Ascending aorta (tissue), 2 donors: ENCODE data around the gene PF4V1. TPM values are rescaled to one million over a fixed set of nuclear protein-coding genes. Genes with fewer than 3 reads are reported as not detected.

Experiments
- DNase-seq, 2 donors: peaks; one replicate each; pipeline ENCODE4 v3.0.0-alpha.2; 2019; ENCODE audit warnings: low spot score in 2 of 2
- H3K27ac ChIP-seq, 2 donors: fragments of 200-600 bp; sonication (generic); one replicate each; pipeline ENCODE4 v1.5.1; 2016 to 2017; ENCODE audit warnings: mild to moderate bottlenecking in 1 of 2
- H3K27me3 ChIP-seq: fragments of 200-600 bp; sonication (generic); one replicate; pipeline ENCODE4 v1.5.1; 2017
- H3K36me3 ChIP-seq, 2 donors: fragments of 200-600 bp; sonication (generic); one replicate each; pipeline ENCODE4 v1.5.1; 2016
- H3K4me1 ChIP-seq, 2 donors: fragments of 200-600 bp; sonication (generic); one replicate each; pipeline ENCODE4 v1.5.1; 2016 to 2017; ENCODE audit warnings: mild to moderate bottlenecking in 1 of 2
- H3K4me3 ChIP-seq, 2 donors: fragments of 200-600 bp; sonication (generic); one replicate each; pipeline ENCODE4 v1.5.1; 2016 to 2017; ENCODE audit warnings: mild to moderate bottlenecking in 1 of 2
- H3K9me3 ChIP-seq, 2 donors: fragments of 200-600 bp; sonication (generic); one replicate each; pipeline ENCODE4 v1.5.1; 2016
- CTCF ChIP-seq, 3 experiments: fragments of 200-600 bp in 2 of 3; fragments of 450-650 bp in 1 of 3; sonication (generic) in 2 of 3; IDR thresholded peaks; one replicate each; pipeline ENCODE4 v1.5.1; 2016 to 2019; ENCODE audit warnings: antibody characterized with exemption in 3 of 3, mild to moderate bottlenecking in 1 of 3, moderate library complexity in 1 of 3
- intact Hi-C: fragments of 100-400 bp; cut with DNase I; formaldehyde crosslinking; loops from one replicate; pipeline ENCODE4 v1.15.1; 2023
- total RNA-seq: library from RNA; depleted of rRNA; stranded (reverse); fragments of >200 nt; gene quantifications from one replicate; pipeline ENCODE4 v1.1.0, GENCODE V29; 2016

Gene PF4V1
- total RNA-seq, 1 donor from 2014 or later, result not detected

DNA sequence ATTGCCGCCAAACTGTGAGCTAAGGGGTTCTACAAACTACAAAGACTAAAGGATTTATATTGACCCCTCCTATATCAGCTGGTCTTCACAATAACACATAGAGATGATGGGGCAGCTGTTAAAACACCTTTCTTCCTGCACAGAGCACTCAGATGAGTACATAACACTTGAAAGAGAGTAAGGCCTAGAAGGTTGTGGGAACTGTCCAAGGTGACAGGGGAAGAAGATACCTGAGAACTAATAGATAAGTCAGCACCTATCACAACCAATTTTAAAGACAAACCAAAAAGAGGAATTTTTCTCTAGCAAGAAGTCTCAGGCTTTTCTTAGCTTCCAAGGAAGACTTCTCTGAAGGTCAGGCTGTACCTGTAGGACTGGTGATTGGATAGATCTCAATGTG, 35.8 kb upstream of the PF4V1 start:
- no peak overlapping the region for H3K4me3 ChIP-seq
- no peak for DNase-seq
- no peak overlapping the region for H3K27ac ChIP-seq
- no peaks in the 10 kb centered on the region for H3K4me1 ChIP-seq
- intact Hi-C loops, result no loop called here
- no peaks in the 10 kb centered on the region for H3K9me3 ChIP-seq
- no peaks in the 10 kb centered on the region for H3K36me3 ChIP-seq
- TF ChIP-seq CTCF (IDR thresholded peaks at IDR 0.05), result no peak
- H3K27me3 ChIP-seq, result no peaks in the 10 kb centered on the region

- Histone ChIP-seq H3K36me3 (no peaks in the 10 kb centered on the region), H3K27me3 (no peaks in the 10 kb centered on the region)
- intact Hi-C loops, result no loop called here
These were observed 31.8 kb upstream of the PF4V1 start for GRCh38 chr4:73821325-73821724.

DNA sequence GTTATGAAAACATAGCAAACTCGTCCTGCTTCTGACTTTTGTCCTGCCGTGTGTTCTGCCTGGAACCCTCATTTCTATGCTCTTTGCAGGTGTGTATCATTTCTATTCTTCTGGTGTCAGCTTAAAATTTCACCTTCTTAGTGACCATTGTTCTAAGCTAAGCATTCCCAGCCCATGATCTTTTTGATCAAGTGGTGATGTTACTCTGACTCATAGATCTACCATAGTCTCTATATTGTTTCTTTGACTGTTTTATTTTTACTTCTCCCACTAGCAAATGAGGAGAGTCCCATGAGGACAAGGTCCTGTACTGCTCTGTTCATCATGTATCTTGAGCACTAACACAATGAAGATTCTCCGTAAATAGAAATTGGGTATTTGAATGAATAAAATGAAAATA, 30.7 kb upstream of the PF4V1 start:
- no peak for TF ChIP-seq CTCF (IDR thresholded peaks at IDR 0.05)
- Histone ChIP-seq H3K4me3 (no peak overlapping the region), H3K9me3 (no peaks in the 10 kb centered on the region), H3K36me3 (no peaks in the 10 kb centered on the region), H3K27me3 (no peaks in the 10 kb centered on the region), H3K4me1 (no peaks in the 10 kb centered on the region), H3K27ac (no peak overlapping the region)
- no peak for DNase-seq
- intact Hi-C loops, result no loop called here

More at GRCh38 chr4:73821325-73821724, 31.8 kb upstream of the PF4V1 start:
- Histone ChIP-seq H3K4me1 (no peaks in the 10 kb centered on the region), H3K9me3 (no peaks in the 10 kb centered on the region), H3K4me3 (no peak overlapping the region), H3K27ac (no peak overlapping the region)
- no peak for DNase-seq
- TF ChIP-seq CTCF (IDR thresholded peaks at IDR 0.05), result no peak

DNA sequence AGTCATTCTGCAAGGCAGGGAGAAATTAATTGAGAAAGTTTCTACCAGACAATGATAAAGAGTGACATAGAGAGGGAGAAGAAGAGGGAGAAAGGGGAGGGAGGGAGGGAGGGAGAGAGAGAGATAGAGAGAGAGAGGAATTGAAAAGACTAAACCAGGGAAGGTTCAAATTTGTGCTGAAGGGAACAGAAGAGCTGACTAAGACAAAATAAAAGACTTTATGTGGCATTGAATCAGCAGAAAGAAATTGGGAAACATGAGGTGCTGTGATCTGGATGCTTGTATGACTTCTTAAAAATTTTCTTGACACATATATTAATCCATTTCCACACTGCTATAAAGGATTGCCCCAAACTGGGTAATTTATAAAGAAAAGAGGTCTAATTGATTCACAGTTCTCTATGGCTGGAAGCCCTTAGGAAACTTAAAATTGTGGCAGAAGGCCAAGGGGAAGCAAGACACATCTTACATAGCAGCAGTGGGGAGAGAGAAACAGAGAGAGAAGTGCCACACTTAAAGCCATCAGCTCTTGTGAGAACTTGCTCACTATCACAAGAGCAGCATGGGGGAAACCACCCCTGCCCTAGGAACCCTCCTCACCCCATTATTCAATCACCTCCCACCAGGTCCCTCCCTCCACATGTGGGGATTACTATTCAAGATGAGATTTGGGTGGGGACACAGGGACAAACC, 30.1 kb upstream of the PF4V1 start:
- Histone ChIP-seq H3K36me3 (no peaks in the 10 kb centered on the region), H3K9me3 (no peaks in the 10 kb centered on the region), H3K27ac (no peak overlapping the region), H3K4me1 (no peaks in the 10 kb centered on the region), H3K4me3 (no peak overlapping the region), H3K27me3 (no peaks in the 10 kb centered on the region)
- TF ChIP-seq CTCF (IDR thresholded peaks at IDR 0.05), result no peak
- intact Hi-C loops, result no loop called here
- DNase-seq, result no peak

DNA sequence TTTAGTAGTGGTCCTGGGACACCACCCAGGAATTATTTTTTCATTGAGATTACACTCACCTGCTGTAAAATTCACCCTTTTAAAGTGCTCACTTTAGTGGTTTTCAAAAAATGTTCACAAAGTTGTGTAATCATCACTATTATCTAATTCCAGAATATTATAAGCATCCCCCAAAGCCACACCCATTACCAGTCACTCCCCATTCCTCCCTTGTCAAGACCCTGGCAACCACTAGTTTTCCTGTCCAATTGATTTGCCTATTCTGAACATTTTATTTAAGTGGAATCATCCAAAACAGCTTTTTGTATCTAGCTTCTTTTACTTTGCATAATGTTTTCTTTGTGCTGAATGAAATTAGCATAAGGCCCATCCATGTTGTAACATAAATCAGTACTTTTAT, 29.3 kb upstream of the PF4V1 start:
- Histone ChIP-seq H3K4me3 (no peak overlapping the region), H3K27ac (no peak overlapping the region), H3K4me1 (no peaks in the 10 kb centered on the region), H3K36me3 (no peaks in the 10 kb centered on the region), H3K9me3 (no peaks in the 10 kb centered on the region), H3K27me3 (no peaks in the 10 kb centered on the region)
- TF ChIP-seq CTCF (IDR thresholded peaks at IDR 0.05), result no peak
- intact Hi-C loops, result no loop called here
- DNase-seq, result no peak

- Histone ChIP-seq H3K9me3 (no peaks in the 10 kb centered on the region), H3K36me3 (no peaks in the 10 kb centered on the region), H3K27ac (no peak overlapping the region), H3K4me1 (no peaks in the 10 kb centered on the region), H3K4me3 (no peak overlapping the region), H3K27me3 (no peaks in the 10 kb centered on the region)
- intact Hi-C loops, result no loop called here
- TF ChIP-seq CTCF (IDR thresholded peaks at IDR 0.05), result no peak
- DNase-seq, result no peak
These were observed 24.1 kb upstream of the PF4V1 start for GRCh38 chr4:73828956-73829355.
